GM18499 (cell line): ENCODE data around the gene RAPGEF3.

Experiments
- ATAC-seq: cut with Tn5 transposase; IDR thresholded peaks from one replicate; pipeline ENCODE4 v1.9.1; 2021; ENCODE audit warnings: moderate number of reproducible peaks; ENCODE audit not compliant: insufficient read depth, unreplicated experiment

RAPGEF3 gene

GRCh38 chr12:47705566-47706425 is 52.9 kb downstream of the RAPGEF3 start, which contains the start of gene RPAP3:
Gene RPAP3 (minus strand): TSS chr12:47706030. CDS start chr12:47702840, 3,190 bp downstream.
- ATAC-seq: no peak

GRCh38 chr12:47705229-47705565 is 53.5 kb downstream of the RAPGEF3 start:
- ATAC-seq: no peak

- ATAC-seq: no peak
Observed at GRCh38 chr12:47704719-47705118, 54.0 kb downstream of the RAPGEF3 start.

- ATAC-seq: no peak
Observed at GRCh38 chr12:47700263-47700662, 58.4 kb downstream of the RAPGEF3 start.

GRCh38 chr12:47698631-47699030 is 60.0 kb downstream of the RAPGEF3 start:
- no peak for ATAC-seq

GRCh38 chr12:47698055-47698454 is 60.6 kb downstream of the RAPGEF3 start:
- no peak for ATAC-seq

- ATAC-seq: no peak
Observed at GRCh38 chr12:47689215-47689614, 69.5 kb downstream of the RAPGEF3 start.

- no peak for ATAC-seq
Observed at GRCh38 chr12:47687636-47688035, 71.0 kb downstream of the RAPGEF3 start.

GRCh38 chr12:47686645-47687240 is 71.9 kb downstream of the RAPGEF3 start:
- ATAC-seq: no peak
